ENCODE data around the gene HYAL4.
A peak's percentile ranks its signal among the peaks of the same experiment; 100 is the strongest.
"Not testable (repeated sequence)": the region's sequence is repeated elsewhere in the genome, so short reads cannot be mapped to it uniquely, and the experiment has no call there.

The HYAL4 gene

GRCh38 chr7:123846217-123846891 is 1.4 kb downstream of the HYAL4 start:
- no peak for DNase-seq (ENCODE audit: low spot score)

- DNase-seq (ENCODE audit: low spot score): no peak
Measured at GRCh38 chr7:123847868-123848267, 2.9 kb downstream of the HYAL4 start.

DNA sequence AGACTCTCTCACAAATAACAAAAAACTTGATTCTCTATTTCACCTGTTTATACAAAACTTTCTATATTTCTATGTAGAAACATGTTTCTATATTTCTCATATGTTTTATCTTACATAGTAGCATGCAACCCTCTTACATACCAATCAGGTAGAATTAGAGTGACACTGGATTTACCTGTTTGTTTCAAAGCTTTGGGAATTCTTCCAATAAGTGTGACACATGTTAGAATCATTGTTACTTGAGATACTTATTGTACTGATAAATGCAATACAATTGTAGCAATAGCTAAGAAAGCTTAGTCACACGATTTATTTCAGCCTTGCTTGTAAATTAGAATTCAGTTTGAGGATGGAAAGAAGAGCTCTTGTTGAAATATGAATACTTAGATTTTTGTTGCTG is 4.9 kb downstream of the HYAL4 start:
- no peak for DNase-seq (ENCODE audit: low spot score)

DNA sequence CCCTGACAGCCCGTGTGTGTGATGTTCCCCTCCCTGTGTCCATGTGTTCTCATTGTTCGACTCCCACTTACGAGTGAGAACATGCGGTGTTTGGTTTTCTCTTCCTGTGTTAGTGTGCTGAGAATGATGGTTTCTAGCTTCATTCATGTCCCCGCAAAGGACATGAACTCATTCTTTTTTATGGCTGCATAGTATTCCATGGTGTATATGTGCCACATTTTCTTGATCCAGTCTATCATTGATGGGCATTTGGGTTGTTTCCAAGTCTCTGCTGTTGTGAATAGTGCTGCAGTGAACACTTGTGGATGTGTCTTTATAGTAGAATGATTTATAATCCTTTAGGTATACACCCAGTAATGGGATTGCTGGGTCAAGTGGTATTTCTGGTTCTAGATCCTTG is 6.4 kb downstream of the HYAL4 start:
- DNase-seq (ENCODE audit: low spot score): not testable (repeated sequence)

GRCh38 chr7:123854291-123854690 is 9.3 kb downstream of the HYAL4 start:
- not testable (repeated sequence) for DNase-seq (ENCODE audit: low spot score)

GRCh38 chr7:123856428-123856827 is 11.5 kb downstream of the HYAL4 start:
- DNase-seq (ENCODE audit: low spot score): not testable (repeated sequence)

DNA sequence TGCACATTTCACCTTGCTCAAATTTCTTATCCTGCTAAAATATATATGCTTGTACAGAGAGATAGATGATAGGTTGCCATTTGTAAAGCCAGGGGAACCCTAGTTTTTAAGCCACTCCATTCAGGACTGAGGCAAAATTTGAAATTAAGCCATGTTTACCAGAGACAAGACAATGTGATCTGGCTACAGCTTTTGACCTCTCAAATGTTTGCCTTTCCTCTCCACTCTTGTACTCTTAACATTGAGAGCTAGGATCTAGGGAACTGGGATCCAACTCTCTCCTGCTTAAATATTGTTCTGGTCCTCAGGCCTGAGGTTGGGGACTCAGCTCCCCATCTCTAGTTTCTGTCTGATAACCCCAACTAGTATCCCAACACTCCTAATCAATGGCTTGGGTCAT is 15.9 kb downstream of the HYAL4 start:
- DNase-seq (ENCODE audit: low spot score): no peak

DNA sequence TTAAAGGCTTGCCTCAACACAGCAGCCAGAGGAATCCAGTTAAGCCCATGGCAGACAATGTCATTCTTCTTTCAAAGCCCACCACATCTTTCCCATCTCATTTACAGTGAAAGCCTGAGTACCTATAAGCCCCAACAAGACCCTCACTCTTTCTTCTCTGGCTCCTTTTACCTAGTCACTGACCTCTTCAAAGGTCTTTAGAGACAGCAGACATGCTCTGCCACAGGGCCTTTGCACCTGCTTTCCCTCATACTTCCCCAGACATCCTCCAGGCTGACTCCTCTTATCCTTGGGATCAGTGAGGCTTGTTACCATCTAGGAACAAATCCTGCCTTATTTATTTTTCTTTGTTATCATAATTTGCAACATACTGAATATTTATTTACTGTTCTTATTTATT is 17.8 kb downstream of the HYAL4 start:
- DNase-seq (ENCODE audit: low spot score): no peak

DNA sequence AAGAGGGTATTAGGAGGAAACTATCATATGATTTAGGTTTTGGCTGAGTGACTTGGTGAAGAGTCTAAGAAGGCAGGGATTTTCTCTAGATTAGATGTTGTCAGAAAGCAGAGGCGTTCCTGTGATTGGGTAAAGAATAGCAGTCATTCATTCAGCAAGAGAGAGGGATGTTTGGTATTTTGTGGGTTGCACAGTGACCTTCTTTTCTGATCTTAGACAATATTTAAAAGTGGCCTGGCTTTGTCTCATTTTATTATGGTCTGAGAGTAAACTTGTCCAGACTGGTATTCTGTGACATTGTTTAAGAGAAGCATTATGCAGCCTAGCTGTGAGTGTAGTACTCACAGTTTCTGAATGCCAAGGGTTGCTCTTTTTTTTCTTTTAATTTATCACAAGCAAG is 18.5 kb downstream of the HYAL4 start:
- DNase-seq (ENCODE audit: low spot score): no peak

GRCh38 chr7:123864012-123864411 is 19.0 kb downstream of the HYAL4 start:
- DNase-seq (ENCODE audit: low spot score): no peak

DNA sequence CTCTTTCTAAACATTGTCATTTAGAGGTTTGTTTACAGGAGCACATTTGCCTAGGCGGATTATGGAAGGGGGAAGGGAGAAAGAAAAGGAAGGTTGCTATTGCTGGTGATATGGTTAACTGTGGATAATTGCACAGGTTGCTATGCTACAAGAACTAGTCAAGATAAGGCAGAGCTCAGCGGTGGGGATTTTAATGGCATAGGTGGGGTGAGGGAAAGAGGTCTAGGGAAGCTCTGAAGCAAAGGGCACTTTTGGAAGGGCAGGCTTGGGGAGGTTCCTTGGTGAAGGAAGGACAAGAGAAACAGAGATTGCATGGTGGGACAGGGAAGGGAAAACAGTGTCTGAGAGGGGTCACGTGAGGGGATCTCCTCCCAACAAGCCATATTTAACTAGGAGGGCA is 19.5 kb downstream of the HYAL4 start:
- DNase-seq (ENCODE audit: low spot score): no peak

- DNase-seq (ENCODE audit: low spot score): no peak
Measured at GRCh38 chr7:123864966-123865365, 20.0 kb downstream of the HYAL4 start.

DNA sequence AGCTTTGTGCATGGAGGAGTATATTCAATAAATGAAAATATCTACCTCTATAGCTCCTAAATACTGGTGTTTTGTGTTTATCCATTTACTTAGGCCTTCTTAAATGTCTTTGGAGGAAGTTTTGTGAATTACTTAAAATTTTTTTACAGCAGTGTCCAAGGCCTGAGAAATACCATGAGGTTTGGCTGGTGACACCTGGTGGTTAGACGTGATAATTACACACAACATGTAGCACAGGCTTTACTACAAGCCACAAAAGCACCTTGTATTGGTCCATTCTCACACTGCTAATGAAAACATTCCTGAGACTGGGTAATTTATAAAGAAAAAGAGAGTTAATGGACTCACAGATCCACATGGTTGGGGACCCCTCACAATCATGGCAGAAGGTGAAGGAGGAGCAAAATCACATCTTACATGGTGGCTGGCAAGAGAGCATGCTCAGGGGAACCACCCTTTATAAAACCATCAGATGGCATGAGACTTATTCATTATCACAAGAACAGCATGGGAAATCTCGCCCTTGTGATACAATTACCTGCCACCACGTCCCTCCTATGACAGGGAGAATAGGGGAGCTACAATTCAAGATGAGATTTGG is 20.6 kb downstream of the HYAL4 start:
- DNase-seq (ENCODE audit: low spot score): peak; percentile 61

DNA sequence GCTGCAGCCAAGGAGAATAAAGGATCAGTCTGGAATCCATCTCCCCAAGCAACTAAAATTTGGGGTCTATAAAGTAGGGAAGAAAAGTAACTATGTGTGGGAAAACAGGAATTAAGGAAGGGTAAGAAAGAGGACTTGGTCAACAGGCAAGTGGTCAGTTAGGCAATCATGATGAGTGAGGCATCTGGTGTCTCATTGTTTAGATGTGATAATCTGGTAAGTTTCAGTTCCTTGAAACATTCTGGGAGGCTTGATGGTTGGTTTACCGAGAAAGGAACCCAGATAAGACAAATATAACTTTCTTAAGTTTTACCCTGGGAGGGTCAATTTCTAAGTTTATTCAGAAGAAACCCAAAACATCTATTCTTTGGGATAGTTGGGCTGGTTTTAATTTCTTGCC is 22.3 kb downstream of the HYAL4 start:
- no peak for DNase-seq (ENCODE audit: low spot score)

GRCh38 chr7:123871998-123872867 is 27.3 kb downstream of the HYAL4 start:
- peak; percentile 59 for DNase-seq (ENCODE audit: low spot score)

GRCh38 chr7:123872908-123873307 is 27.9 kb downstream of the HYAL4 start:
- no peak for DNase-seq (ENCODE audit: low spot score)

DNA sequence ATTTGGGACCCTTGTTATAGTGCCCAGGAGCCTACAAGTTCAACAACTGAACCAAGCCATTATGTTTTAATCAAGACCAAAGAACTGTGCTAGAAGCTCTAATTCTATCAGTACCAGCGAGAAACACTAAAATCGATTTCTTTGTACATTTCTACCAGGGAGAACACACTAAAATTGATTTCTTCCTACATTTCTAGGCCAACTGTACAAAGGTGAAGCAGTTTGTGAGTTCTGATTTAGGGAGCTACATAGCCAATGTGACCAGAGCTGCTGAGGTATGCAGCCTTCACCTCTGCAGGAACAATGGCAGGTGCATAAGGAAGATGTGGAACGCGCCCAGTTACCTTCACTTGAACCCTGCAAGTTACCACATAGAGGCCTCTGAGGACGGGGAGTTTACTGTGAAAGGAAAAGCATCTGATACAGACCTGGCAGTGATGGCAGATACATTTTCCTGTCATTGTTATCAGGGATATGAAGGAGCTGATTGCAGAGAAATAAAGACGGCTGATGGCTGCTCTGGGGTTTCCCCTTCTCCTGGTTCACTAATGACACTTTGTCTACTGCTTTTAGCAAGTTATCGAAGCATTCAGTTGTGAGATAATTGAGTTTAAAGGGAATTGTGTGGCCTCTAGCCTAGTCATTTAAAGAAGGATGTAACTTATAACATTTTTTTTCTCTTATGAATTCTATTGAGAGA is 31.7 kb downstream of the HYAL4 start:
- peak; percentile 25 for DNase-seq (ENCODE audit: low spot score)

GRCh38 chr7:123879628-123880027 is 34.7 kb downstream of the HYAL4 start:
- DNase-seq (ENCODE audit: low spot score): no peak

GRCh38 chr7:123881300-123881699 is 36.3 kb downstream of the HYAL4 start:
- DNase-seq (ENCODE audit: low spot score): no peak

- DNase-seq (ENCODE audit: low spot score): no peak
Measured at GRCh38 chr7:123883154-123883553, 38.2 kb downstream of the HYAL4 start.

DNA sequence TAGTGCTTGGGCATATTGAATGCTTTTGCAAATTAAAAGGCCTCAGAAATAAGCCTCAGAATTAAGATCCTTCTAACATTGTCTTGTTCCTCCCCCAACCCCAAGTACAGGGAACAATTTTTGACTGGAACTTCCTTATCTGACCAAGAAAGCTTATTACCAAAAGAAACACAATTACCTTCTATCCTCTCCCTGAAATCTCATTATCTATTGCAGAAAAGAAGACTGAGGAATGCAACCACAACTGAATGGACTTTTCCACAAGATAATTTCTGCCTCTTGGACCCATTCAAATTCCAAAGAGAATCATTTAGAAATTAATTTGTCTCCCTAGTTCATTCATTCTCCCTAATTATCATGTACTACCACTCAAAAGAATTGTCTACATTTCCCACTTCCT is 43.2 kb downstream of the HYAL4 start:
- no peak for DNase-seq (ENCODE audit: low spot score)

- DNase-seq (ENCODE audit: low spot score): not testable (repeated sequence)
Measured at GRCh38 chr7:123894753-123895152, 49.8 kb downstream of the HYAL4 start.

Measured in SK-N-DZ (cell line).